OCI-LY1 (cell line): Measurements from ENCODE around the gene SGPP2.

Source experiments
- H2AFZ ChIP-seq: fragments of 200-600 bp; sonication (generic), shearing (Covaris generic); 2 replicates; pipeline ENCODE4 v1.6.0; 2014; ENCODE audit warnings: antibody characterized with exemption, mild to moderate bottlenecking, low read length
- H3F3A ChIP-seq: fragments of 200-600 bp; sonication (generic), shearing (Covaris generic); 2 replicates; pipeline ENCODE4 v1.6.0; 2014; ENCODE audit warnings: mild to moderate bottlenecking, antibody characterized with exemption, low read length, moderate library complexity; ENCODE audit not compliant: insufficient read depth
- H3K27ac ChIP-seq: fragments of 200-600 bp; sonication (generic); 2 replicates; pipeline ENCODE4 v1.5.1; 2014; ENCODE audit warnings: low read length, mixed run types, mild to moderate bottlenecking, low read depth; ENCODE audit not compliant: poor library complexity, severe bottlenecking
- H3K27me3 ChIP-seq: fragments of 200-600 bp; sonication (generic); 2 replicates; pipeline ENCODE4 v1.6.0; 2014; ENCODE audit warnings: antibody characterized with exemption, mild to moderate bottlenecking, low read length, moderate library complexity; ENCODE audit not compliant: insufficient read depth
- H3K36me3 ChIP-seq: fragments of 200-600 bp; sonication (generic); 2 replicates; pipeline ENCODE4 v1.6.1; 2014; ENCODE audit warnings: mild to moderate bottlenecking, antibody characterized with exemption, low read length, moderate library complexity, mixed read lengths; ENCODE audit not compliant: insufficient read depth
- H3K4me1 ChIP-seq: fragments of 200-600 bp; sonication (generic); 2 replicates; pipeline ENCODE4 v1.5.1; 2014; ENCODE audit warnings: mild to moderate bottlenecking, low read length, moderate library complexity; ENCODE audit not compliant: insufficient read depth, severe bottlenecking
- H3K4me2 ChIP-seq: fragments of 200-600 bp; sonication (generic), shearing (Covaris generic); 2 replicates; pipeline ENCODE4 v1.6.1; 2014; ENCODE audit warnings: low read length
- H3K4me3 ChIP-seq: fragments of 200-600 bp; sonication (generic); 2 replicates; pipeline ENCODE4 v1.5.1; 2014; ENCODE audit warnings: low read length, low read depth, mild to moderate bottlenecking, mixed read lengths; ENCODE audit not compliant: poor library complexity, severe bottlenecking
- H3K79me2 ChIP-seq: fragments of 200-600 bp; shearing (Covaris generic); 2 replicates; pipeline ENCODE4 v1.6.1; 2016; ENCODE audit warnings: mixed run types, low read length, mixed read lengths; ENCODE audit not compliant: insufficient read depth
- H3K9ac ChIP-seq: fragments of 200-600 bp; sonication (generic), shearing (Covaris generic); 2 replicates; pipeline ENCODE4 v1.6.1; 2014; ENCODE audit warnings: mild to moderate bottlenecking, low read length, mixed read lengths
- H3K9me2 ChIP-seq: fragments of 200-600 bp; sonication (generic), shearing (Covaris generic); 2 replicates; pipeline ENCODE4 v1.6.1; 2014; ENCODE audit warnings: low read depth, mild to moderate bottlenecking, low read length, mixed read lengths
- H3K9me3 ChIP-seq: fragments of 200-600 bp; shearing (Covaris generic); 2 replicates; pipeline ENCODE4 v1.6.1; 2014; ENCODE audit warnings: low read length, mixed read lengths
- H4K20me1 ChIP-seq: fragments of 200-600 bp; sonication (generic), shearing (Covaris generic); 2 replicates; pipeline ENCODE4 v1.6.0; 2016; ENCODE audit warnings: mild to moderate bottlenecking, low read length; ENCODE audit not compliant: insufficient read depth
- EZH2 ChIP-seq: fragments of 200-600 bp; sonication (generic), shearing (Covaris generic); IDR thresholded peaks from 2 replicates; pipeline ENCODE4 v1.8.0; 2017; ENCODE audit warnings: borderline replicate concordance, mixed run types, mild to moderate bottlenecking, antibody characterized with exemption, low read length, moderate library complexity, mixed read lengths
- TF ChIP-seq, protein P1 (sequence below): fragments of 200-600 bp; sonication (generic), shearing (Covaris generic); IDR thresholded peaks from 2 replicates; pipeline ENCODE4 v1.5.1; 2017; ENCODE audit warnings: mild to moderate bottlenecking, antibody characterized with exemption, low read length, moderate library complexity, mixed read lengths

The SGPP2 gene

DNA sequence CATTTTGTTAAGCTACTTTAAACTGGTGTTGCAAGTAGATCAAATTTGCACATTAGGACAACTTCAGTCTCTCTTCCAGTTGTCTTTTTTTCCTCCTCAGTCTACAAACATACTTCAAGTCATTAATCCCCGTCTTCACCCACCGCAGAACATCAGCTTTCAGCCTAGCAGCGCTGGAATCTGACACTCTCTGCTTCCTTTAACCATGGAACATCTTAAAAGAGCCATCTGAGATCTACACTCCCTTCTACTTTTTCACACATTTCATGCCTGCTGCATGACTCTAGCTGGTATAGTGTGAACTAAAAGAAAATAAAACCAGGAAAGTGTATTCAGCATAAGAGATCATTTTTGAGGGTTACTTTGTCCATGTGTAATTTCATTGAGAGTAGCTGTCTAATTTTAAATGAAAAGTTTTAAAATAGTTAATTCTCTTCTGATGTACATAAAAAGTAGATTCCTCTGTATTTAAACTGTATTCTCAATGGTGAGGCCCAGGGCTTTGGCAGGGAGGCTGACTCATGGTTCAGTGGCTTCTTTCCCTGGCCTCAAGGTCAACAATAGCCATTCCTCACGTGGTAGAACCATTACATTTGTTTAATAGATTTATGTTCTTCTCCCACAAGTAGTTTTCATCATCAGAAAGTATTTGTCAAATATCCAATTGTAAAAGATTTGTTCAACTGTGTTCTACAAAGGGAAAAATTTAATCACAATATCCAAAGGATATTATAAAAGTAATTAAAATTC, 16.5 kb downstream of the SGPP2 start:
- no peaks in the 10 kb centered on the region for H3K79me2 ChIP-seq
- no peaks in the 10 kb centered on the region for H3K4me1 ChIP-seq
- H3K4me3 ChIP-seq = no peak overlapping the region
- no peak overlapping the region for H3K27ac ChIP-seq
- H3K9ac ChIP-seq = no peak overlapping the region
- no peaks in the 10 kb centered on the region for H3K9me2 ChIP-seq
- H3K27me3 ChIP-seq = no peaks in the 10 kb centered on the region
- H3K4me2 ChIP-seq = no peak overlapping the region
- no peaks in the 10 kb centered on the region for H4K20me1 ChIP-seq
- no peaks in the 10 kb centered on the region for H3F3A ChIP-seq
- H2AFZ ChIP-seq = no peak overlapping the region
- H3K9me3 ChIP-seq = no peaks in the 10 kb centered on the region
- H3K36me3 ChIP-seq = no peaks in the 10 kb centered on the region
- TF ChIP-seq, protein P1, sequence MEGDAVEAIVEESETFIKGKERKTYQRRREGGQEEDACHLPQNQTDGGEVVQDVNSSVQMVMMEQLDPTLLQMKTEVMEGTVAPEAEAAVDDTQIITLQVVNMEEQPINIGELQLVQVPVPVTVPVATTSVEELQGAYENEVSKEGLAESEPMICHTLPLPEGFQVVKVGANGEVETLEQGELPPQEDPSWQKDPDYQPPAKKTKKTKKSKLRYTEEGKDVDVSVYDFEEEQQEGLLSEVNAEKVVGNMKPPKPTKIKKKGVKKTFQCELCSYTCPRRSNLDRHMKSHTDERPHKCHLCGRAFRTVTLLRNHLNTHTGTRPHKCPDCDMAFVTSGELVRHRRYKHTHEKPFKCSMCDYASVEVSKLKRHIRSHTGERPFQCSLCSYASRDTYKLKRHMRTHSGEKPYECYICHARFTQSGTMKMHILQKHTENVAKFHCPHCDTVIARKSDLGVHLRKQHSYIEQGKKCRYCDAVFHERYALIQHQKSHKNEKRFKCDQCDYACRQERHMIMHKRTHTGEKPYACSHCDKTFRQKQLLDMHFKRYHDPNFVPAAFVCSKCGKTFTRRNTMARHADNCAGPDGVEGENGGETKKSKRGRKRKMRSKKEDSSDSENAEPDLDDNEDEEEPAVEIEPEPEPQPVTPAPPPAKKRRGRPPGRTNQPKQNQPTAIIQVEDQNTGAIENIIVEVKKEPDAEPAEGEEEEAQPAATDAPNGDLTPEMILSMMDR = no peak
- no peak for TF ChIP-seq EZH2

DNA sequence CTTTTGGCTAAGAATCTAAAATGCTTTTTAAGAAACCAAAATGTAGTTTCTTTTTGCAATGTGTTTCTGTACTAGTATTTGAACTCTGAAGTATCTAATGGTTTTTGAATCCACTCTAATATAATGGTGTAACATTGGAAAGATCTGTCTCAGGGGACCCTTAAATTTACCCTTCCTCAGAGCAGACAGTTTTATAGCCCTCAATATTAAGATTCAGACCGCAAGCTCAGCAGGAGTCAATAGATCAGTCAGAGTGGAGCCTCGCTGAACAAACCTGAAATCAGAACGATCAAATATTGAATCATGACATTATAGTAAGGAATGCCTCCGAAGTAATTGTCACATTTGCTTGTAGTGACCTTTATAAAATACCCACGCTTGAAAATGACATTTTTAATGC, 18.3 kb downstream of the SGPP2 start:
- Histone ChIP-seq H3K9ac (no peak overlapping the region), H3K79me2 (no peaks in the 10 kb centered on the region), H3K4me2 (no peak overlapping the region), H3K27ac (no peak overlapping the region), H3F3A (no peaks in the 10 kb centered on the region), H3K9me3 (no peaks in the 10 kb centered on the region), H3K27me3 (no peaks in the 10 kb centered on the region), H3K36me3 (no peaks in the 10 kb centered on the region), H3K4me3 (no peak overlapping the region), H3K4me1 (no peaks in the 10 kb centered on the region), H3K9me2 (no peaks in the 10 kb centered on the region), H2AFZ (no peak overlapping the region), H4K20me1 (no peaks in the 10 kb centered on the region)
- TF ChIP-seq, protein P1 = no peak
- TF ChIP-seq EZH2 = no peak

DNA sequence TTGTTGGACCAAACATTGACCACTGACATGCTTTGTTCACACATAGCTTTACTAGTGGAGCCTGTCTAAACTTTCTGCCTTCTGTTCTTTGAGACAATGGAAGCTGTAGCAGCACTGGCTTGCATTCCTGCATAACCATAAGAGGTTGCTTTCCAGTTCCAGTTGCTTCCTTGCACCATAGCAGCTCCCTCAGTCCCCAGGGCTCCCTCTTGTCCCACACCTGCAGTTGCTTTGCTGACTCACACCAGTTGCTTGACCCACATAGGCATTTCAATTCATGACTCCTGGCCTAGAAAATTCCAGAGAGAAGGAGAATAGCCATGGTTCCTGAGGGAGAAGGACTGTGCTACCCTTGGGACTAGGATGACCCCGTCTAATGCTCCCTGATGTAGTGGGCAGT, 20.9 kb downstream of the SGPP2 start:
- H3K4me2 ChIP-seq = no peak overlapping the region
- H3K9ac ChIP-seq = no peak overlapping the region
- no peaks in the 10 kb centered on the region for H3K27me3 ChIP-seq
- H2AFZ ChIP-seq = no peak overlapping the region
- H3K9me3 ChIP-seq = no peaks in the 10 kb centered on the region
- H3K27ac ChIP-seq = no peak overlapping the region
- no peaks in the 10 kb centered on the region for H3K36me3 ChIP-seq
- TF ChIP-seq, protein P1 = no peak
- no peak for TF ChIP-seq EZH2
- no peaks in the 10 kb centered on the region for H4K20me1 ChIP-seq
- H3K9me2 ChIP-seq = no peaks in the 10 kb centered on the region
- no peaks in the 10 kb centered on the region for H3K79me2 ChIP-seq
- H3K4me1 ChIP-seq = no peaks in the 10 kb centered on the region
- no peak overlapping the region for H3K4me3 ChIP-seq
- no peaks in the 10 kb centered on the region for H3F3A ChIP-seq
